Retinal pigment epithelial cell (primary cell): Measurements from ENCODE around the gene HELT.

Source experiments
- DNase-seq: peaks from one replicate; pipeline ENCODE4 v3.0.0-alpha.2; 2010; ENCODE audit warnings: low read depth
- H3K4me3 ChIP-seq: 2 replicates; pipeline ENCODE4 v1.5.1; 2011; ENCODE audit warnings: mild to moderate bottlenecking, low read length, control low read depth, moderate library complexity
- CTCF ChIP-seq: conservative IDR thresholded peaks from 2 replicates; pipeline ENCODE4 v1.5.1; 2011; ENCODE audit warnings: low read depth, low read length, control low read depth, inconsistent platforms

Gene HELT

GRCh38 chr4:185016946-185017758 lies 1.1 kb upstream of the HELT start:
- H3K4me3 ChIP-seq = no peak overlapping the region
- no peak for DNase-seq
- no peak for TF ChIP-seq CTCF

- no peak overlapping the region for H3K4me3 ChIP-seq
- TF ChIP-seq CTCF = no peak
- DNase-seq = no peak
Observed at GRCh38 chr4:185018834-185019455, 655 bp downstream of the HELT start.

GRCh38 chr4:185019456-185020292 lies 1.4 kb downstream of the HELT start:
- H3K4me3 ChIP-seq = no peak overlapping the region
- TF ChIP-seq CTCF = no peak

GRCh38 chr4:185020293-185020808 lies 2.1 kb downstream of the HELT start:
- no peak overlapping the region for H3K4me3 ChIP-seq
- no peak for TF ChIP-seq CTCF
- DNase-seq = no peak

More at GRCh38 chr4:185019456-185020292, 1.4 kb downstream of the HELT start:
- DNase-seq = no peak

- no peak for TF ChIP-seq CTCF
- H3K4me3 ChIP-seq = no peak overlapping the region
- DNase-seq = no peak
Observed at GRCh38 chr4:185020863-185021761, 2.8 kb downstream of the HELT start.

GRCh38 chr4:185023471-185023870 lies 5.2 kb downstream of the HELT start:
- TF ChIP-seq CTCF = no peak
- no peak overlapping the region for H3K4me3 ChIP-seq
- DNase-seq = no peak
